CD4-positive, alpha-beta T cell treated with Interleukin-6 for 4 hours (primary cell): Measurements from ENCODE around the gene E2F6.

Source experiments
- DNase-seq: peaks from one replicate; pipeline ENCODE4 v3.0.0-alpha.2; 2020; ENCODE audit warnings: mixed read lengths

Gene E2F6

GRCh38 chr2:11465485-11466306 is at the start of gene E2F6:
Gene E2F6, minus strand, starts transcription at chr2:11466161. Its CDS starts 282 bp downstream, at chr2:11465879.
- DNase-seq, result peak; percentile 84

DNA sequence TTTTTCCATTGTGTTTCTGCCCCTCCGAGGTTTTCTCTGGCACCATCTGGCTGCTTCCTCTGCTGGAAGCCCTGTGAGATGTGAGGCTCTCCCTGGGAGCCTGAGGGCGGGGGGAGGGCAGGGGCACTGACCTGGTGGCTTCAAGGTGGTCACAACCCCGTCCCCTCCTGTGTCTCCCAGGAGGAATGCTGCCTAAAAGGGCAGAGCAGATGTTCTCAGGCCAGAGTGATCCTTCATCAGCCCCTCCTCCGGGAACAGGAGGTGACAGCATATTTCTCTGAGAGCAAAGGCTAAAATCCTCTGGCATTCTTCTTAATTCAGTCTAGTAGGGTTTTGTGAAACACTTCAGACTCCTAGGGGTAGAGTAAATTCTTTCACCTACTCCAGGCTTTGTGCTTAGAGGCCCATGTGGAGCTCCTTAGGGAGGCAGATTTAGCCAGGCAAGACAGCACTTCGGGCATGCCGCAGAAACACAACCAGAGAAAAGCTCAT is 49.6 kb upstream of the E2F6 start:
- no peak for DNase-seq

DNA sequence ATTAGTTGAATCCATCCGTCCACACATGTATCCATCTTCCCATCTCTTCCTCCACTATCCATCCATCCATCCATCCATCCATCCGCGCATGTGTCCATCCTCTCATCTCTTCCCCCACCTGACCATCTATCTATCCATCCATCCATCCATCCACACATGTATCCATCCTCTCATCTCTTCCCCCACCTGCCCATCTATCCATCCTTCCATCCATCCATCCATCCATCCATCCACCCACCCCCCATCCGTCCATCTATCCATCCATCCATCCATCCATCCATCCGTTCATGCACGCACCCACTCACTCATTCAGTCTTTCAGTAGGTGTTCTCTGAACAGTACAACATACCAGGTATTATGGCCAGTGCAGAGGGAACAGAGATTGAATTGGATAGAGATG is 48.9 kb upstream of the E2F6 start:
- no peak for DNase-seq

DNA sequence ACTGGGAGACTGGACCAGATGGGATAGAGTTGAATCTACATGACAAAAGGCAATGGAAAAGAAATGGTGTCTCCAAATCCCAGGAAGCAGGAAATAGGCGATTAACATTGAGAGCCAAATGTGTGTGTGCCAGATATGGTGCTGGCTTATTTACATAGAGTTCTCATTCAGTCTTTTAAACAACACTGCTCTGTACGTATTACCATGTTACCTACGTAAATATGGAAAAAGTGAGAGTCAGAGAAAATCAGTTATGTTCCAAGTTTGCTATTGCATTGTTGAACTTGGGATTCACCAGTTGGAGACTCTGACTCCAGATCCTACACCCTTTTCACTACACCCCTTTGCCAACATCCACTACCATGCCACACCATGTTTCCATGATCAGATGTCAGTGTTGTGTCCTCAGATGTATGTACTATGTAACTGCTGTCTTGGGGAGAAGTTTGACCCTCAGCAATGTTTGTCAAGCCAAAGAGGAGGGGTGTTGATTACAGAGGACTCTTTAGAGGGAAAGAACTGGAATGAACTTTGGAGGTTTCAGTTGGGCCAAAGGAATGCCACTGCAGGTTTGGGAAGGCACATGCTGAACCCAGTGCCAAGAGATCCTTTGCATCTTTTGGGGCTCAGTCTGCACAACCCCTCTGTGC is 48.2 kb upstream of the E2F6 start:
- DNase-seq, result no peak

- DNase-seq, result no peak
These were observed 47.4 kb upstream of the E2F6 start for GRCh38 chr2:11513319-11513718.

- no peak for DNase-seq
These were observed 46.5 kb upstream of the E2F6 start for GRCh38 chr2:11512431-11512830.

GRCh38 chr2:11509657-11510360 is 43.8 kb upstream of the E2F6 start:
- DNase-seq, result no peak

DNA sequence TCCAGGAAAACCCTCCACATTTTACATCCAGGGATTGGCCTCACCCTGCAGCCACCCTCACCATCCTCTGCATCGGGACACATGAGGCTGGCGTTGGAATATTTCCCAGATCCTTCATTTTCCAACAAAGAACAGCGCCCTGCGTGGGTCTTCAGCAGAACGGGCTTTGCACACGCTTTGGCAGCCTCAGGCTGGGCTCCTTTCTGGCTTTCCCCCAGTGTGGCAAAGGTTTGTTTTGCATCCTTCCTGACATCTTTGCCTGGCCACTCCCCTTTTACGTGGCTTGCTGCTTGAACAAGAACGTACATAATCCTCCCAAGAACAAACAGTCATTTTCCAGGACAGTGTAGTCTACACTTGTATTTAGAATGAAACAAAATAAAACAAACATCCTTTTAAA is 42.3 kb upstream of the E2F6 start:
- no peak for DNase-seq

DNA sequence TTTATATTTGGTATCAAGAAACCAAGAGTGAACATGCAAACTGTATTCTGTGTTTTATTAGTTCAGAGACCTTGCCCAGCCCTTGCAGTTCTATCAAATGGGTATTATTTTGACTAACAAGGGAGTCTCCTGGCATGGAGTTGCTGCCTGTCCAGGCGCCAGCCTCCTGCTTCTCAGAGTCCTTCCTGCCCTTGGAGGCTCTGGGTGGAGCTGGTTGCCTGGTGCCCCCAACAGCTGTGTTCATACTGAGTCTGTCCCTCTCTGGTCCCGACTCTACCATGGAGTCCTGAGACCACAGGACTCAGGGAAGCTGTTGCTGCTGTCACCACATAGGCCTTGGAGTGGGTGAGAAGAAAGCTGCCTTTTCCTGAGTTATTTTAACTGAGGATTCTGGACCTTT is 41.6 kb upstream of the E2F6 start:
- no peak for DNase-seq

DNA sequence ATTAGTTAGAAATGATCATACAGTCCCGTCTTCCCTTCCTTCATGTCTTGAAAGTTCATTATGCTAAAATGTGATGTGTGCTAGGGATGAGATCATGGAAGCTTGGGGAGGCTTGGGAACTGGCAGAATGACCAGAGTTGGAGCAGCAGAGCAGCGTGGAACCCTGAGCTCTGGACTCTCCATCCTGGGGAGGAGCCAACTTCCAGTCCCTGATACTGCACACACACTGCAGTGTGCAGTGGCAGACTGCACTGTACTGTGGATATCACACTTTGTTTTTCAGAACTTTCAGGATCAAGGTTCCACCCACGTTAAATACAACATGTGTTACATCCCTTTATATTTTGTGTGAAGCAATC is 40.6 kb upstream of the E2F6 start:
- no peak for DNase-seq

- no peak for DNase-seq
These were observed 40.0 kb upstream of the E2F6 start for GRCh38 chr2:11505652-11506610.

GRCh38 chr2:11503354-11503927 is 37.5 kb upstream of the E2F6 start:
- DNase-seq, result no peak

- no peak for DNase-seq
These were observed 36.9 kb upstream of the E2F6 start for GRCh38 chr2:11502740-11503292.

- no peak for DNase-seq
These were observed 34.8 kb upstream of the E2F6 start for GRCh38 chr2:11500702-11501303.

DNA sequence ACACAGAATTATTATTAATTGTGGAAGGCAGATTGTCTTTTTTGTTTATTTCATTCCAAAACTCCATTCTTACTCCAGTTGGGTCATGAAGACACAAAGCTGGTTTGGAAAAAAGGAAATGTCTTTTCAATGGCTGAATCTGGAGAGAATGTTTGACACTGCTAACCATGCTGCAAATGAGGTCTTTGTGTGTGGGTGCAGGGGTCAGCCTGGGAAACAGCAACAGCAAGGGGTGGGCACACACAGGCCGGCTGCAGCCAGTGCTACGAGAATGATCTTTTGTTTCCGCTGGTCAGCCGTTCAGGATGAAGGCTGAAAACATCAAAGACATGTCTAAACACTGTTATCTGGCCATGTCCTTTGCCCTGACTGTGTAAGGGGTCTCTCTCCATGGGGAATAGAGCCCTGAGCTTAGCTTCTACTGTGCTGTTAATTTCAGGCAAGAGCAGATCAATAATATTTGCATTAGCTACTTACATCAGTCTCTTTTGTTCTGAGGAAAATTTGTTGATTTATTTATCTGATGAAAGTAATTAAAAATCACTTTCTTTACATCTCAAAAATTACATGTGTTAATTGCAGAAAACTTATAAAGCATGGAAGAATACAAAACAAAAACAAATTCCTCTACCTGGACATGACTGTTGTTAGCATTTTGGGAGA is 33.3 kb upstream of the E2F6 start:
- no peak for DNase-seq

DNA sequence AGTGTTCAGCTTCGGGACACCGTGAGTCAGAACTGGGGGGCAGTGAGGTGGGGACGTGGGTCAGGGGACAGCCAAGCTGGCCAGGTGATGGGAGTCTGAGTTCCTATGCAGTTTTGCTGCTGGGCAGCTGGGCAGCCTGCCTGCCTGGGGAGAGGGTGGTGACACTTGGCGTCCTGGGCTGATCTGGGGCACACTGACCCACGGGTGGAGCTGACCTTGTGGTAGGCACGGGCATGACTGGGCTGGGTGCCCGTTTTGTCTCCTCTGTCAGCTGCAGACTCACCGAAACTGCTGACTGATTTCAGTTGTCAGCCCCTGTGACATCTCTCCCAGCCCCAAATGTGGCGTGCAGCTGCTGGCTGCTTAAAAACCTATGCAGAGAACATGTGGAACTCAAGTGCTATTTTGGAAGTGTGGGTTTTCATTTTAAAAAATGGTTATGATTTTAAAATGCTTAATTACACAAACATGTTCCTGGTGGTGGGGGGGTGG is 32.6 kb upstream of the E2F6 start:
- DNase-seq, result no peak

DNA sequence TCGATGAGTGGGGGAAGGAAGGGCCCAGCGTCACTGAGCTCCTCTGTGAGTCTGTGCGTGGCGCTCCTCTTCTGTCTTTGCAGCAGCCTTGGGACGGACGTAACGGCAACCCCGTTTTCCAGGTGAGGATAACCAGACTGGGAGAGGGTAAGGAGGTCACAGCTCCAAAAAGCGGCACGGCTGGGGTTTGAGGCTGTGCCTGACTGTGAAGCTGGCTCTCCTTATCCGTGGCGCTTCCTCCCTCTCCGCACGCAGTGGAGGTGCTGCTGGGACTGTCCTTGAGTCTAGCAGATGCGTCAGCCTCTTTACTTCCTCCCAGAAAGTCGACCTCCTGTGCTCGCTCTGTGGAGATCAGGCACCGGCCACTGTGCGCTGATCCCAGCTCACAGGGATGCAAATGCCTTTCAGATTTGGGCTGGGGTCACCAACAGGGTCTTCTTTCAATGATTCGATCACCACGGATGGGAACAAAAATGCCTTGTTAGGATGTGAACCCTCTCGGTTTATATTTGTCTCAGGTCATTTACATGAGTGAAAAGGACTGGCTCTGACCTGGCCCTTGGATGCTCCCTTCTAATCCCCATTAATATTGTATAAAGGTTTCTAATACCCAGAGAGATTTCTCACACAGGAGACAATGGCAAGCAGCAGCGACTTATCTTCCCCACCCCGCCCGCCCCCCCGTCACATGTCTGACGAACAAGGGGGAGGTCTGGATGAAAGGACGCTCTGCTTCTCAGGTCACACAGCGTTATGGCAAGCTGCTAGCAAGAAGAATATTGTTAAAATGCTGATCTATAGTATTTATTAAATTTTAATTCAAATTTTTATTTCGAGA is 30.1 kb upstream of the E2F6 start:
- no peak for DNase-seq

DNA sequence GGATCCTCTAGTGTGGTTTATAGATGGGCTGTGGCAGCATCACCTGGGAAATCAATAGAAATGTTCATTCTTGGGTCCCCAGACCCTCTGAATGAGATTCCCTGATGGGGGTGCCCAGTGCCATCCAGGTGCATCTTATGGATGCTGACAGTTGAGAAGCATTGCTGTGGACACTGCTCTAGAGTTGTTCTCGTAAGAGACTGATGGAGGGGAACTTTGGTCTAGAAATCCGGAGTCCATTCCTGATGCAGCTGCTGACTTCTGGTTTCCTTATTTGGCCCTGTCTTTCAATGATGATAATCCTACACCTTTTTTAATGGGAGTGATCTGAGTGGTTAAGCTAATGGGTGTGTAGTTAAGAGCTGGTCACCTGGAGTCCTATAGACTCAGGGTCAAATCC is 28.3 kb upstream of the E2F6 start:
- DNase-seq, result no peak

GRCh38 chr2:11493282-11493681 is 27.3 kb upstream of the E2F6 start:
- no peak for DNase-seq

DNA sequence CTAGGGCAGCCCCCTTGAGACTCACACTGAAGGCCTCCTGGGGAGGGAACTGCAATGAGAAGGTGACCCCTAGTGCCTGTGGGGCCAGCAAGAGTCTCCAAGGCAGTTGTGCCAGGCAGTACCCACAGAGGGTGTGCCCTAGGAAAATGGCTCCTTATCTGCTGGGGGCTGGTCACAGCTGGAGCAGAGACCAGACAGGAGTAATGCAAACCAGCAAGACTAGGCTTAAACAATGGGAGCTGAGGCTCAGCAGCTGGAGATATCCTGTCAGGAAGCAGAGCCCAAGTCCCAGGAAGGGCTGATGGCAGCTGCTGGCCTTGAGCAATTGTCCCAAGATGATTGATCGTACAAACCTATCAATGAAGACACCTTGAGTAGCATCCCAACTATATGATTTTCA is 26.8 kb upstream of the E2F6 start:
- DNase-seq, result no peak
